ENCODE results near the gene RGS13.

DNA sequence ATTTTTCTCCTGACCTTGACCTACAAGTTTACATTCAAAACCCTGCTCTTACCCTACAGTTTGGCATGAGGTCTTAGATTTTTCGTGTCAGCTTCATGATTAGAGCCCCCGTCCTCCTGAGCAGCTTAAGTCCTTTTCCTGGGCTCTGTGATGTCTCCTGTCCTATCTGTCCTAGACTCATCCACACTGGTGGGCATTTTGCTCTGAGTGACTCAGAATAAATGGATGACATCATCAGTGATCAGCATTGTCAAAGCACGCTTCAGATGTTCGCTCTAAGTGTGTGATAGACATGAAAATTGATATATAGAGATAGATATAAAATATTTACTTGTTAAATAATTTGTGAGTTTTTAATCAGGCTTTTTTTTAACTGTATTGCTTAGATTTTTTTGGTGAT, 21.8 kb downstream of the RGS13 start:
- TF ChIP-seq, protein P1, sequence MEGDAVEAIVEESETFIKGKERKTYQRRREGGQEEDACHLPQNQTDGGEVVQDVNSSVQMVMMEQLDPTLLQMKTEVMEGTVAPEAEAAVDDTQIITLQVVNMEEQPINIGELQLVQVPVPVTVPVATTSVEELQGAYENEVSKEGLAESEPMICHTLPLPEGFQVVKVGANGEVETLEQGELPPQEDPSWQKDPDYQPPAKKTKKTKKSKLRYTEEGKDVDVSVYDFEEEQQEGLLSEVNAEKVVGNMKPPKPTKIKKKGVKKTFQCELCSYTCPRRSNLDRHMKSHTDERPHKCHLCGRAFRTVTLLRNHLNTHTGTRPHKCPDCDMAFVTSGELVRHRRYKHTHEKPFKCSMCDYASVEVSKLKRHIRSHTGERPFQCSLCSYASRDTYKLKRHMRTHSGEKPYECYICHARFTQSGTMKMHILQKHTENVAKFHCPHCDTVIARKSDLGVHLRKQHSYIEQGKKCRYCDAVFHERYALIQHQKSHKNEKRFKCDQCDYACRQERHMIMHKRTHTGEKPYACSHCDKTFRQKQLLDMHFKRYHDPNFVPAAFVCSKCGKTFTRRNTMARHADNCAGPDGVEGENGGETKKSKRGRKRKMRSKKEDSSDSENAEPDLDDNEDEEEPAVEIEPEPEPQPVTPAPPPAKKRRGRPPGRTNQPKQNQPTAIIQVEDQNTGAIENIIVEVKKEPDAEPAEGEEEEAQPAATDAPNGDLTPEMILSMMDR (IDR thresholded peaks at IDR 0.05), result no peak
- TF ChIP-seq EZH2 (IDR thresholded peaks at IDR 0.05; ENCODE audit: borderline replicate concordance, insufficient read depth, low read depth, low read length, poor library complexity, severe bottlenecking), result no peak

Measured in B cell (primary cell).